Measurements from ENCODE around the gene HDLBP. TPM values are rescaled to one million over a fixed set of nuclear protein-coding genes. Genes with fewer than 3 reads are reported as not detected.

The HDLBP gene
- total RNA-seq, 2 experiments from 2014 or later = 278 to 297 TPM

DNA sequence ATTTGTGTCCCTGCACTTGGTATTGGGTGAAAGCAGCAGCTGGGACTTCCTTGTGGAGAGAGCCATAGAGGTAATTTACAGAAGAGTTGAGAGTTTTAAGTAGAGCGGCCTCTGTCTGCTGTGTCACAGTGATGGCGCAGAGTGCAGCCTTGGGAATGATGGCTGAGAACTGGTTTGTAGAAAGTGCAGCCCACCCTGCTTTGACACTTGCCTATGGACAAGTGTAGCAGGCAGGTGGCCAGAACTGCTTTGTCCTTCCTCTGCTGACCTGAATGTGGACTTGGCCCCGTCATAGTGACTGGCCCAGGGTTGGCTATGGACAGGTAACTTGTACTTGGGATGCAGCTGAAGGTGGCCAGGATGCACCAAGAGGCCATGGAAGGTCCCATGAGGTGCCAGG, 133.3 kb downstream of the HDLBP start:
- H3K27me3 Mint-ChIP-seq (ENCODE audit: low read depth) = no peaks in the 10 kb centered on the region
- H3K9me3 Mint-ChIP-seq = no peaks in the 10 kb centered on the region
- intact Hi-C loops (cut with micrococcal nuclease) = no loop called here
- no peak overlapping the region for H3K4me3 Mint-ChIP-seq
- CTCF ChIA-PET = no interaction called here
- H3K27ac Mint-ChIP-seq = no peak overlapping the region
- peaks cover 15% of the 10 kb centered on the region for H3K36me3 Mint-ChIP-seq (ENCODE audit: low read depth)
- DNase-seq = no peak
- peaks cover 8% of the 10 kb centered on the region for H3K4me1 Mint-ChIP-seq (ENCODE audit: low read depth)

DNA sequence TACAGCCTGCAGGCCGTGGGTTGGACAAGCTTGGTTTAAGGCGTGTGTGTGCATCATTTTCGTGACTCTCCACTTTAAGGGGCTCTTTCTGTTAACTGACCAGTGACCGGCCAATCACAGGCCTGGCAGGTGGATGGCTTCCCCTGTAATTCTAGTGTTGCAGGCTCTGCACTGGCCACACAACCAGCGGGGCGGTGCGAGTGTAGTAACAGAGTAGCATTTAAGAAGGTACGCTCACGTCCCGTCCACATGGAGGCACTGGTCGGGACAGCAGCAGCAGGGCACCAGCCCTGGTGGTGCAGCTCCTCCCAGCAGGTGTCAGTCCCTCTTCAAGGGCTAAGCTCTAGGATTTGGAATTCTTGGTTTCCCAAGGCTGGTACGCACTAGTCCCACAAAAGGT, 135.0 kb downstream of the HDLBP start:
- Mint-ChIP-seq H3K27ac (no peak overlapping the region), H3K27me3 (ENCODE audit: low read depth) (no peaks in the 10 kb centered on the region), H3K9me3 (no peaks in the 10 kb centered on the region), H3K4me3 (no peak overlapping the region), H3K36me3 (ENCODE audit: low read depth) (peaks cover 15% of the 10 kb centered on the region), H3K4me1 (ENCODE audit: low read depth) (peaks cover 8% of the 10 kb centered on the region)
- CTCF ChIA-PET = no interaction called here
- DNase-seq = no peak
- intact Hi-C loops (cut with micrococcal nuclease) = no loop called here

DNA sequence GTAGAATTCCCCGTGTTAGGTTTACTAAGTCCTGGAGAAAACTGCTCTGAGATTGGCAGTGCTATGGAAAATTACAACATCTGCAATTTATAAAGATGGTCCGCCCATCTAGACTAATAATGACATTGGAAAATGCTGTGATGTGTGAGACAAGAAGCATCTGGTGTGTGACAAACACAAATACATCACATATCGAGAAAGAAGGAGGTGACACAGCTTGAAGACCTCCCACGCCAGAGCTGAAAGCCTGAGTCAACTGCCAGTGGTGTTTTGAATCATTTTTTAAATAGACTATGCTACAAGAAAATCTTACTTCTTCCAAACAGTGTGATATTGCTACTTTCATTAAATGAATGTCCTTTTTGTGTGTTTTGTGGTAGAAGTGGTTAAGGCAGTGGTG, 135.6 kb downstream of the HDLBP start:
- peak; percentile 35 for DNase-seq
- H3K27me3 Mint-ChIP-seq (ENCODE audit: low read depth) = no peaks in the 10 kb centered on the region

DNA sequence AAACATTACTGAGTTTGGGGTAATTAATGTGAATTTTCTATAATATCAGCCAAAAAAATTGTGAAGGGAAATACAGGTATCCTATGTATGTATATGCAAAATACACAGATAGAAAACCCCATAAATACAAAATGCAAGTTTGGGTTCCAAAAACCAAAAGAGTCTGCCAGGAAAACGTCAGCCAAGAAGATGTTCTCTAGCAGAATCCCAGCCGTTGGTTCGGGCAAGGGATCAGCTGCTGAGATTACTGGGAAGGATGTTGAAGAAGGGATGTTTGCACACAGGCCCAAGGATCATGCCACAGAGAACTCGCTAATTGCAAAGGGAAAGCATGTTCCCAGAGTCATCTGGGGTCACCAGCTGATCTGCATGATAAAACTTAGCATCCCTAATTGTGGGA, 136.5 kb downstream of the HDLBP start:
- CTCF ChIA-PET = interaction anchor here (0.6 to 0.7 kb wide), 2 partner anchors 526 to 849 kb away, joined by 3 read pairs; no protein-coding TSS in a partner anchor
- H3K4me1 Mint-ChIP-seq (ENCODE audit: low read depth) = peaks cover 8% of the 10 kb centered on the region
- no peak for DNase-seq
- no peak overlapping the region for H3K4me3 Mint-ChIP-seq
- intact Hi-C loops (cut with micrococcal nuclease) = no loop called here
- peaks cover 20% of the 10 kb centered on the region for H3K36me3 Mint-ChIP-seq (ENCODE audit: low read depth)
- no peaks in the 10 kb centered on the region for H3K9me3 Mint-ChIP-seq
- H3K27me3 Mint-ChIP-seq (ENCODE audit: low read depth) = no peaks in the 10 kb centered on the region
- no peak overlapping the region for H3K27ac Mint-ChIP-seq

More for the DNA sequence above, 135.6 kb downstream of the HDLBP start:
- intact Hi-C loops (cut with micrococcal nuclease) = no loop called here
- Mint-ChIP-seq H3K9me3 (no peaks in the 10 kb centered on the region), H3K27ac (no peak overlapping the region), H3K36me3 (ENCODE audit: low read depth) (peaks cover 19% of the 10 kb centered on the region), H3K4me1 (ENCODE audit: low read depth) (peaks cover 8% of the 10 kb centered on the region), H3K4me3 (no peak overlapping the region)
- CTCF ChIA-PET = no interaction called here

DNA sequence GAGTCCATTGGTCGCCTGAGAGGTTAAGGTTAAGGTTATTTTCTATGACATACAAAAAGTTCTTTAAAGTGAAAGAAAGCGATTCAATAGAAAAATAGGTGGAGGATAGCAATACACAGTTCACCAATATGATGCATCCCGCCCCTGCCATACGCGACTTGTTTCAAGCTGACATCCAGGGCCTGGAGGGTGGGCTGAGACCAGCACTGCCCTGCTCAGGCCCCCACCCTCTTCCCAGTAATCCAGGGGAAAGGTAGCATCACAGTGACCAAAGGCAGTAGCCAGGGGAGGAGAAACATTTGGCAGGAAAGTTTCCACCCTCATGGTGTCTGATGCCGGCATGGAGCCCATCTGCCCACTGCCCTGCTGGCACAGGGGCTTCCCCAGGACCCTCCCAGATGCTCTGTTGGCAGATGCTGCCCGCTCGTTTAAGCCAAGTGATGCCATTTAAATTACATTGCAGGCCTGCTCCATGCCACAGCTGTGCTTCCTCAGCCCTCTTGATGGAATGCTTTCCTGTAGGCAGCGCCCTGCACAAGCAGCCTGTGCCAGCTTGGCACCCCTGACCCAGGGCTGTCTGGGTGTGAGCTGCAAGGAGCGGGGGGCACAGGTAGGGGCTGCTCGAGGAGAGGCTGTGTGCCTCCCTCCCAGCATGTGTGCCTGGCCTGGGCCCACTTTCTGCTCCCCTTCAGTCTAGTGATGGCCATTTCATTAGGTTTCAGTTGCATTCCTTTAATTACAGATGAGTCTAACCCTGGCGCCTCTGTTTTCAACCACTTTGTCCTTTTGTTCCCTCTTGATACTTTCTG, 137.7 kb downstream of the HDLBP start:
- no peak for DNase-seq
- CTCF ChIA-PET = interaction anchor here (0.6 kb wide), 1 partner anchor 242 kb away, joined by 4 read pairs; no protein-coding TSS in a partner anchor
- no peak overlapping the region for H3K4me3 Mint-ChIP-seq
- H3K36me3 Mint-ChIP-seq (ENCODE audit: low read depth) = peaks cover 21% of the 10 kb centered on the region
- peaks cover 8% of the 10 kb centered on the region for H3K4me1 Mint-ChIP-seq (ENCODE audit: low read depth)
- intact Hi-C loops (cut with micrococcal nuclease) = no loop called here
- no peaks in the 10 kb centered on the region for H3K9me3 Mint-ChIP-seq
- no peaks in the 10 kb centered on the region for H3K27me3 Mint-ChIP-seq (ENCODE audit: low read depth)
- H3K27ac Mint-ChIP-seq = no peak overlapping the region

Other genes with a start within 250 kb of the HDLBP start
- 10 to 100 TPM; 35.0 to 38.6 TPM for gene MTERF4, start 213.4 kb downstream of the HDLBP start, total RNA-seq
- 10 to 100 TPM; 71.5 to 72.0 TPM for gene PASK, start 166.2 kb downstream of the HDLBP start, total RNA-seq
- gene PPP1R7, start 165.2 kb downstream of the HDLBP start, total RNA-seq = 10 to 100 TPM; 91.2 to 93.8 TPM
- under 1 TPM; 0.57 TPM for gene ANO7, start 127.0 kb downstream of the HDLBP start, total RNA-seq
- 100 to 1,000 TPM; 216 to 227 TPM for gene SEPTIN2, start 253 bp upstream of the HDLBP start, total RNA-seq
- gene FARP2, start 40.6 kb upstream of the HDLBP start, total RNA-seq = 10 to 100 TPM; 19.5 to 19.6 TPM
- gene STK25, start 192.9 kb upstream of the HDLBP start, total RNA-seq = 10 to 100 TPM; 81.2 to 88.4 TPM
- gene BOK, start 243.1 kb upstream of the HDLBP start, total RNA-seq = not detected

All from activated naive CD4-positive, alpha-beta T cell treated with anti-CD3 and anti-CD28 coated beads for 36 hours (primary cell).